BJ (cell line): Measurements from ENCODE around the gene AADAT. TPM values are rescaled to one million over a fixed set of nuclear protein-coding genes. Genes with fewer than 3 reads are reported as not detected.

ENCODE experiments used
- CTCF ChIA-PET: fragments of 350-600 bp; formaldehyde crosslinking; extraction: SDS; loops from one replicate; lab custom pipeline; 2021; ENCODE audit warnings: antibody characterized with exemption, inconsistent platforms; lab: Yijun Ruan, JAX
- POLR2A ChIA-PET: fragments of 300-600 bp; sonication (Branson Sonifier 250); formaldehyde crosslinking; extraction: SDS; loops from one replicate; lab custom pipeline; 2021; ENCODE audit warnings: antibody characterized with exemption; lab: Charles Lee
- DNase-seq: peaks from one replicate; pipeline ENCODE4 v3.0.0-alpha.2; 2011; ENCODE audit warnings: low read depth
- H3K27me3 ChIP-seq: 2 replicates; pipeline ENCODE4 v1.6.0; 2011; ENCODE audit warnings: low read length; ENCODE audit not compliant: control insufficient read depth, insufficient read depth
- H3K36me3 ChIP-seq: 2 replicates; pipeline ENCODE4 v1.5.1; 2011; ENCODE audit warnings: low read length; ENCODE audit not compliant: control insufficient read depth, insufficient read depth
- H3K4me3 ChIP-seq: 2 replicates; pipeline ENCODE4 v1.5.1; 2011; ENCODE audit warnings: low read depth, mild to moderate bottlenecking, control low read depth, low read length
- CTCF ChIP-seq: IDR thresholded peaks from 2 replicates; pipeline ENCODE4 v1.5.1; 2011; ENCODE audit warnings: low read depth, mild to moderate bottlenecking, control low read depth, inconsistent platforms, low read length, moderate library complexity; ENCODE audit not compliant: insufficient read depth
- polyA plus RNA-seq: library from polyadenylated mRNA; depleted of rRNA; stranded (reverse); fragments of >200 nt; gene quantifications from 2 replicates; pipeline ENCODE4 v1.2.3, GENCODE V29; 2011

Gene AADAT
- polyA plus RNA-seq, 1 experiment = 7.8 TPM

GRCh38 chr4:170037481-170037880, 52.3 kb downstream of the AADAT start:
- DNase-seq = no peak
- POLR2A ChIA-PET = no interaction called here
- CTCF ChIA-PET = no interaction called here
- TF ChIP-seq CTCF = no peak
- Histone ChIP-seq H3K4me3 (no peak overlapping the region), H3K27me3 (peaks cover 2% of the 10 kb centered on the region), H3K36me3 (no peaks in the 10 kb centered on the region)

- no peak for DNase-seq
- ChIA-PET POLR2A (no interaction called here), CTCF (no interaction called here)
- peaks cover 2% of the 10 kb centered on the region for H3K27me3 ChIP-seq
- TF ChIP-seq CTCF = no peak
- H3K36me3 ChIP-seq = no peaks in the 10 kb centered on the region
- H3K4me3 ChIP-seq = no peak overlapping the region
These were observed 53.9 kb downstream of the AADAT start for GRCh38 chr4:170035845-170036244.

GRCh38 chr4:170035231-170035630, 54.5 kb downstream of the AADAT start:
- CTCF ChIA-PET = interaction anchor here (1.4 kb wide), 1 partner anchor 225 kb away, joined by 4 read pairs; no protein-coding TSS in a partner anchor
- POLR2A ChIA-PET = no interaction called here
- TF ChIP-seq CTCF = no peak
- no peak overlapping the region for H3K4me3 ChIP-seq
- no peaks in the 10 kb centered on the region for H3K36me3 ChIP-seq
- no peak for DNase-seq
- H3K27me3 ChIP-seq = no peaks in the 10 kb centered on the region; the same call in 1 of the 2 replicates

- Histone ChIP-seq H3K27me3 (no peaks in the 10 kb centered on the region; the same call in 1 of the 2 replicates), H3K36me3 (no peaks in the 10 kb centered on the region), H3K4me3 (no peak overlapping the region)
- POLR2A ChIA-PET = no interaction called here
- DNase-seq = no peak
- CTCF ChIA-PET = interaction anchor here (1.4 kb wide), 1 partner anchor 224 kb away, joined by 4 read pairs; no protein-coding TSS in a partner anchor
- no peak for TF ChIP-seq CTCF
These were observed 55.8 kb downstream of the AADAT start for GRCh38 chr4:170033999-170034398.

- TF ChIP-seq CTCF = no peak
- ChIA-PET CTCF (interaction anchor here (0.6 to 2.6 kb wide), 2 partner anchors 10 to 220 kb away, joined by 4 to 11 read pairs; no protein-coding TSS in a partner anchor), POLR2A (no interaction called here)
- Histone ChIP-seq H3K27me3 (peaks cover 4% of the 10 kb centered on the region), H3K36me3 (no peaks in the 10 kb centered on the region), H3K4me3 (no peak overlapping the region)
- no peak for DNase-seq
These were observed 59.6 kb downstream of the AADAT start for GRCh38 chr4:170030121-170030520.
